ENCODE data around the gene SH3D19. TPM values are rescaled to one million over a fixed set of nuclear protein-coding genes. Genes with fewer than 3 reads are reported as not detected.
"Not testable (repeated sequence)": the region's sequence is repeated elsewhere in the genome, so short reads cannot be mapped to it uniquely, and the experiment has no call there.

SH3D19 gene
- polyA plus RNA-seq, 1 donor from 2014 or later: 0.10 TPM

GRCh38 chr4:151242305-151242704 lies 83.1 kb downstream of the SH3D19 start:
- Mint-ChIP-seq H3K9me3 (no peaks in the 10 kb centered on the region), H3K27ac (no peak overlapping the region), H3K4me1 (no peaks in the 10 kb centered on the region), H3K36me3 (peaks cover 2% of the 10 kb centered on the region), H3K4me3 (no peak overlapping the region), H3K27me3 (peaks cover 2% of the 10 kb centered on the region)

GRCh38 chr4:151239608-151240007 lies 85.8 kb downstream of the SH3D19 start:
- H3K36me3 Mint-ChIP-seq: peaks cover 2% of the 10 kb centered on the region
- H3K4me3 Mint-ChIP-seq: no peak overlapping the region
- no peaks in the 10 kb centered on the region for H3K9me3 Mint-ChIP-seq
- no peak overlapping the region for H3K27ac Mint-ChIP-seq
- H3K27me3 Mint-ChIP-seq: peaks cover 2% of the 10 kb centered on the region
- no peaks in the 10 kb centered on the region for H3K4me1 Mint-ChIP-seq

GRCh38 chr4:151238477-151238876 lies 86.9 kb downstream of the SH3D19 start:
- H3K4me3 Mint-ChIP-seq: no peak overlapping the region
- no peak overlapping the region for H3K27ac Mint-ChIP-seq
- peaks cover 2% of the 10 kb centered on the region for H3K36me3 Mint-ChIP-seq
- peaks cover 2% of the 10 kb centered on the region for H3K27me3 Mint-ChIP-seq
- H3K9me3 Mint-ChIP-seq: no peaks in the 10 kb centered on the region
- H3K4me1 Mint-ChIP-seq: no peaks in the 10 kb centered on the region

- H3K27ac Mint-ChIP-seq: no peak overlapping the region
- H3K27me3 Mint-ChIP-seq: peaks cover 2% of the 10 kb centered on the region
- H3K4me1 Mint-ChIP-seq: no peaks in the 10 kb centered on the region
- no peaks in the 10 kb centered on the region for H3K9me3 Mint-ChIP-seq
- peaks cover 2% of the 10 kb centered on the region for H3K36me3 Mint-ChIP-seq
- no peak overlapping the region for H3K4me3 Mint-ChIP-seq
These were observed 89.4 kb downstream of the SH3D19 start for GRCh38 chr4:151236036-151236435.

- H3K27me3 Mint-ChIP-seq, H3K27ac Mint-ChIP-seq, H3K4me3 Mint-ChIP-seq, H3K4me1 Mint-ChIP-seq, H3K36me3 Mint-ChIP-seq, H3K9me3 Mint-ChIP-seq: not testable (repeated sequence)
These were observed 90.0 kb downstream of the SH3D19 start for GRCh38 chr4:151235373-151235772.

- H3K27me3 Mint-ChIP-seq: no peaks in the 10 kb centered on the region
- no peak overlapping the region for H3K4me3 Mint-ChIP-seq
- no peaks in the 10 kb centered on the region for H3K9me3 Mint-ChIP-seq
- H3K36me3 Mint-ChIP-seq: no peaks in the 10 kb centered on the region
- no peak overlapping the region for H3K27ac Mint-ChIP-seq
- H3K4me1 Mint-ChIP-seq: no peaks in the 10 kb centered on the region
These were observed 91.8 kb downstream of the SH3D19 start for GRCh38 chr4:151233600-151233999.

GRCh38 chr4:151231915-151232595 lies 93.3 kb downstream of the SH3D19 start:
- H3K4me1 Mint-ChIP-seq: no peaks in the 10 kb centered on the region
- H3K9me3 Mint-ChIP-seq: no peaks in the 10 kb centered on the region
- no peak overlapping the region for H3K4me3 Mint-ChIP-seq
- H3K27me3 Mint-ChIP-seq: no peaks in the 10 kb centered on the region
- no peaks in the 10 kb centered on the region for H3K36me3 Mint-ChIP-seq
- no peak overlapping the region for H3K27ac Mint-ChIP-seq

- Mint-ChIP-seq H3K27ac (no peak overlapping the region), H3K36me3 (no peaks in the 10 kb centered on the region), H3K4me1 (no peaks in the 10 kb centered on the region), H3K4me3 (no peak overlapping the region), H3K27me3 (peaks cover 5% of the 10 kb centered on the region), H3K9me3 (peaks cover 0 to 2% (median 0%) of the 10 kb centered on the region in 3 donors)
These were observed 97.0 kb downstream of the SH3D19 start for GRCh38 chr4:151228189-151229119.

GRCh38 chr4:151227731-151228130 lies 97.7 kb downstream of the SH3D19 start:
- no peaks in the 10 kb centered on the region for H3K4me1 Mint-ChIP-seq
- H3K4me3 Mint-ChIP-seq: no peak overlapping the region
- no peaks in the 10 kb centered on the region for H3K36me3 Mint-ChIP-seq
- peaks cover 0 to 2% (median 0%) of the 10 kb centered on the region in 3 donors for H3K9me3 Mint-ChIP-seq
- peaks cover 8% of the 10 kb centered on the region for H3K27me3 Mint-ChIP-seq
- H3K27ac Mint-ChIP-seq: no peak overlapping the region

- H3K4me3 Mint-ChIP-seq: no peak overlapping the region
- H3K4me1 Mint-ChIP-seq: no peaks in the 10 kb centered on the region
- H3K27ac Mint-ChIP-seq: no peak overlapping the region
- H3K27me3 Mint-ChIP-seq: peaks cover 8% of the 10 kb centered on the region
- peaks cover 0 to 2% (median 0%) of the 10 kb centered on the region in 3 donors for H3K9me3 Mint-ChIP-seq
- H3K36me3 Mint-ChIP-seq: no peaks in the 10 kb centered on the region
These were observed 98.2 kb downstream of the SH3D19 start for GRCh38 chr4:151227172-151227571.

- peaks cover 8% of the 10 kb centered on the region for H3K27me3 Mint-ChIP-seq
- H3K4me1 Mint-ChIP-seq: no peaks in the 10 kb centered on the region
- H3K9me3 Mint-ChIP-seq: peaks cover 0 to 2% (median 0%) of the 10 kb centered on the region in 3 donors
- no peak overlapping the region for H3K4me3 Mint-ChIP-seq
- H3K36me3 Mint-ChIP-seq: no peaks in the 10 kb centered on the region
- no peak overlapping the region for H3K27ac Mint-ChIP-seq
These were observed 99.1 kb downstream of the SH3D19 start for GRCh38 chr4:151226004-151226932.

- peaks cover 0 to 2% (median 0%) of the 10 kb centered on the region in 3 donors for H3K9me3 Mint-ChIP-seq
- peaks cover 8% of the 10 kb centered on the region for H3K27me3 Mint-ChIP-seq
- no peak overlapping the region for H3K27ac Mint-ChIP-seq
- no peak overlapping the region for H3K4me3 Mint-ChIP-seq
- H3K4me1 Mint-ChIP-seq: no peaks in the 10 kb centered on the region
- no peaks in the 10 kb centered on the region for H3K36me3 Mint-ChIP-seq
These were observed 101.9 kb downstream of the SH3D19 start for GRCh38 chr4:151223465-151223864.

- H3K4me3 Mint-ChIP-seq: no peak overlapping the region
- H3K9me3 Mint-ChIP-seq: peaks cover 0 to 2% (median 2%) of the 10 kb centered on the region in 3 donors
- no peak overlapping the region for H3K27ac Mint-ChIP-seq
- no peaks in the 10 kb centered on the region for H3K4me1 Mint-ChIP-seq
- no peaks in the 10 kb centered on the region for H3K36me3 Mint-ChIP-seq
- peaks cover 11% of the 10 kb centered on the region for H3K27me3 Mint-ChIP-seq
These were observed 105.5 kb downstream of the SH3D19 start for GRCh38 chr4:151219948-151220347.

- H3K4me3 Mint-ChIP-seq: no peak overlapping the region
- H3K9me3 Mint-ChIP-seq: peaks cover 0 to 3% (median 2%) of the 10 kb centered on the region in 3 donors
- H3K36me3 Mint-ChIP-seq: no peaks in the 10 kb centered on the region
- H3K27me3 Mint-ChIP-seq: peaks cover 11% of the 10 kb centered on the region
- H3K4me1 Mint-ChIP-seq: no peaks in the 10 kb centered on the region
- H3K27ac Mint-ChIP-seq: no peak overlapping the region
These were observed 106.3 kb downstream of the SH3D19 start for GRCh38 chr4:151219091-151219490.

- H3K9me3 Mint-ChIP-seq: peaks cover 0 to 3% (median 0%) of the 10 kb centered on the region in 3 donors
- no peak overlapping the region for H3K4me3 Mint-ChIP-seq
- H3K27ac Mint-ChIP-seq: no peak overlapping the region
- peaks cover 4% of the 10 kb centered on the region for H3K27me3 Mint-ChIP-seq
- no peaks in the 10 kb centered on the region for H3K4me1 Mint-ChIP-seq
- H3K36me3 Mint-ChIP-seq: no peaks in the 10 kb centered on the region
These were observed 107.1 kb downstream of the SH3D19 start for GRCh38 chr4:151218343-151218742.

Measured in IgD-negative memory B cell (primary cell).